Neuronal stem cell (in vitro differentiated cells): ENCODE data around the gene NLGN1.

ENCODE experiments used
- DNase-seq: peaks from one replicate; pipeline ENCODE4 v3.0.0-alpha.2; 2013; ENCODE audit warnings: low spot score
- H2AFZ ChIP-seq: one replicate; pipeline ENCODE4 v1.6.1; 2013; ENCODE audit warnings: mild to moderate bottlenecking, low read length, inconsistent platforms
- H2AK5ac ChIP-seq: 2 replicates; pipeline ENCODE4 v1.6.1; 2013; ENCODE audit warnings: low read depth, mild to moderate bottlenecking, inconsistent platforms, low read length, moderate library complexity, mixed read lengths
- H2BK120ac ChIP-seq: 2 replicates; pipeline ENCODE4 v1.6.1; 2013; ENCODE audit warnings: low read depth, mild to moderate bottlenecking, inconsistent platforms, low read length, moderate library complexity, mixed read lengths
- H2BK12ac ChIP-seq: one replicate; pipeline ENCODE4 v1.6.1; 2013; ENCODE audit warnings: low read length, inconsistent platforms
- H2BK15ac ChIP-seq: 2 replicates; pipeline ENCODE4 v1.6.1; 2013; ENCODE audit warnings: mild to moderate bottlenecking, low read length, inconsistent platforms, mixed read lengths
- H2BK5ac ChIP-seq: one replicate; pipeline ENCODE4 v1.6.1; 2013; ENCODE audit warnings: inconsistent platforms, mild to moderate bottlenecking, low read length, moderate library complexity
- H3K14ac ChIP-seq: one replicate; pipeline ENCODE4 v1.6.1; 2013; ENCODE audit warnings: low read length, inconsistent platforms
- H3K18ac ChIP-seq: 2 replicates; pipeline ENCODE4 v1.6.1; 2013; ENCODE audit warnings: low read length, inconsistent platforms
- H3K23ac ChIP-seq: 2 replicates; pipeline ENCODE4 v1.6.1; 2013; ENCODE audit warnings: low read depth, mild to moderate bottlenecking, mixed read lengths, low read length, inconsistent platforms; ENCODE audit not compliant: poor library complexity
- H3K27ac ChIP-seq: replicated peaks from 3 replicates; pipeline ENCODE4 v1.5.1; 2013; ENCODE audit warnings: low read length, inconsistent platforms
- H3K27me3 ChIP-seq, 3 experiments: 2 replicates each; pipeline ENCODE4 v1.6.1; 2013; ENCODE audit warnings: low read length in 3 of 3, mild to moderate bottlenecking in 2 of 3, inconsistent platforms in 1 of 3, low read depth in 1 of 3, mixed read lengths in 1 of 3, moderate library complexity in 1 of 3; ENCODE audit not compliant: control insufficient read depth in 3 of 3, insufficient read depth in 3 of 3
- H3K36me3 ChIP-seq, 2 donors: replicated peaks in 1 of 2; 2 replicates each; pipeline ENCODE4 v1.6.1; 2013; ENCODE audit warnings: low read length in 2 of 2; ENCODE audit not compliant: control insufficient read depth in 2 of 2, insufficient read depth in 2 of 2
- H3K4ac ChIP-seq: 2 replicates; pipeline ENCODE4 v1.6.1; 2013; ENCODE audit warnings: inconsistent platforms, mild to moderate bottlenecking, low read length, moderate library complexity
- H3K4me1 ChIP-seq, 2 donors: 1 replicate in 1 of 2; 2 replicates in 1 of 2; pipeline ENCODE4 v1.6.1; 2013; ENCODE audit warnings: low read length in 2 of 2, low read depth in 1 of 2; ENCODE audit not compliant: control insufficient read depth in 2 of 2, insufficient read depth in 1 of 2
- H3K4me2 ChIP-seq: one replicate; pipeline ENCODE4 v1.6.1; 2013; ENCODE audit warnings: mild to moderate bottlenecking, low read length, inconsistent platforms; ENCODE audit not compliant: insufficient read depth, poor library complexity, severe bottlenecking
- H3K4me3 ChIP-seq, 2 donors: 2 replicates each; pipeline ENCODE4 v1.5.1; 2013; ENCODE audit warnings: low read length in 2 of 2, mild to moderate bottlenecking in 2 of 2, inconsistent platforms in 1 of 2, moderate library complexity in 1 of 2
- H3K79me1 ChIP-seq: one replicate; pipeline ENCODE4 v1.6.1; 2013; ENCODE audit warnings: low read depth, mild to moderate bottlenecking, inconsistent platforms, low read length, moderate library complexity
- H3K9ac ChIP-seq: one replicate; pipeline ENCODE4 v1.6.1; 2013; ENCODE audit warnings: mild to moderate bottlenecking, low read depth, low read length, inconsistent platforms; ENCODE audit not compliant: poor library complexity
- H3K9me3 ChIP-seq, 2 donors: replicated peaks in 1 of 2; 2 replicates each; pipeline versions ENCODE3 to v1.6.1; 2013; ENCODE audit warnings: low read length in 2 of 2, mild to moderate bottlenecking in 2 of 2, inconsistent platforms in 1 of 2, low read depth in 1 of 2, mixed read lengths in 1 of 2, moderate library complexity in 1 of 2; ENCODE audit not compliant: control insufficient read depth in 2 of 2, insufficient read depth in 1 of 2
- H4K8ac ChIP-seq: one replicate; pipeline ENCODE4 v1.6.1; 2013; ENCODE audit warnings: low read depth, mild to moderate bottlenecking, inconsistent platforms, low read length, moderate library complexity
- H4K91ac ChIP-seq: one replicate; pipeline ENCODE4 v1.6.1; 2013; ENCODE audit warnings: low read length, low read depth, mild to moderate bottlenecking, inconsistent platforms; ENCODE audit not compliant: poor library complexity
- WGBS, 2 donors: extraction: QIAGEN DNeasy Blood & Tissue Kit; methylation state at CpG; one replicate each; pipeline ENCODE4 v1.1.7; 2013; ENCODE audit warnings: missing lambda C conversion rate in 2 of 2, mixed read lengths in 1 of 2; ENCODE audit not compliant: insufficient read length in 2 of 2, insufficient replicate concordance in 1 of 2; ENCODE audit errors: extremely low coverage in 2 of 2; 5-methylcytosine and 5-hydroxymethylcytosine counted together

NLGN1 gene

DNA sequence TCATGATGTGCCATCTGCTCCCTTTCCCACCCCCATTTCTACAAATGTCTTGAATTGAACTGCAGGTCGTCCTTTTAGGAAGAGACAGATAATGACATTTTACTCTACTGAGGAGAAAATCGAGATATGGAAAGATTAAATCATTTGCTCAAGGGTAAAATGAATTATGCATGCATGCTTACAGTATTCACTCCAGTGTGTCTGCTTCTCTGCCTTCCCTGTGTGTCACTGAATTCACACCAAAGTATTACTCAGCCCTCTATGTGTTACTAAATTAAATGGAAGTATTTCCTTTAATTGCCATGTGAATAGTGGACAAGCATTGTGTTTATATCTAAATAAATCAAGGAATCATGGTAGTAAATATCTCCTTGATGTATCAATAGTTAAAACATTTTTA is 449.0 kb downstream of the NLGN1 start:
- Histone ChIP-seq H2BK120ac (no peak overlapping the region), H2BK12ac (no peak overlapping the region), H3K9ac (no peak overlapping the region), H3K79me1 (no peaks in the 10 kb centered on the region), H3K27ac (no peak overlapping the region), H2BK15ac (no peak overlapping the region), H2AFZ (no peak overlapping the region), H3K18ac (no peak overlapping the region), H3K23ac (no peak overlapping the region), H2AK5ac (no peak overlapping the region), H3K4me1 (peaks cover 0 to 2% of the 10 kb centered on the region in 2 donors), H3K36me3 (no peaks in the 10 kb centered on the region), H3K4me2 (no peak overlapping the region), H3K9me3 (peaks cover 0 to 5% of the 10 kb centered on the region in 2 donors), H4K8ac (no peak overlapping the region), H3K4me3 (no peak overlapping the region), H3K27me3 (no peaks in the 10 kb centered on the region), H2BK5ac (no peak overlapping the region), H3K4ac (no peak overlapping the region), H3K14ac (no peak overlapping the region), H4K91ac (no peak overlapping the region)
- DNase-seq, result no peak
- WGBS, 2 donors, result no CpG with 5 or more reads among the region's 2 CpGs

DNA sequence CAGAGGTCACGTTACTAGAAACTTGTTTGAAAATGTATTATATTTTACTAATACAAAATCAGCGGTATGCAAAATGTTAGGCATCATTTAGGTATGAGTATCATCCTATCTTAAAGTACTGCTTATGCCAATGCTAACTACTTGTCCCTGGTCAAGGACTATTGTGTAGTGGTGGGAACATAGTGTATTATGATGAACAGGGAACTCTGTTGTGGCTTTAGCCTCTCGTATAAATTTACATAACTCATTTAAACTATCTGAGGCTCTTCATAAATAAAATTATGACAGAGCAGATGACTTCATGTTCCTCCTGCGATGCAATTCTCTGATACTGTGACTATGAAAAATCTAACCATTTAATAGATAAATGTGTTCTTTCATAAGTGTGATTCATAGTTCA is 451.9 kb downstream of the NLGN1 start:
- no CpG with 5 or more reads among the region's 4 CpGs for WGBS, 2 donors
- no peaks in the 10 kb centered on the region for H3K9me3 ChIP-seq

DNA sequence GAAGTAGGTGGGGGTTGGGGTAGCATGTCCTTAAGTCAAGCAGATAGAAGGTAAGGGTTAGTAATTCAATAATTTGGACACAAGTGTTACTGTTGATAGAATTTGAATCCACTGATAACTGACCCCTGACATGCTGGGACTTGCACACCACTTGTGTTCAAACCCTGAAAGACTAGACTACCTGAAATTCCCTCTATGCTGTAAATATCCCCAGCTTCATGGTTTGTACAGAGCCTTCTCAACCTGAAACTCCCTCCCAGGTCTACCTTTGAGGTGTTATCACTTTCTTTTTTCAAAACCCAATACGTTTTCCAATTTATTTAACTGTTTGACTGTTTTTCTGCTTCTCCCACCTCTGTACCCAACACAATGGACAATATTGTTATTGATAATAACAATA is 459.6 kb downstream of the NLGN1 start:
- no peak for DNase-seq
- H3K36me3 ChIP-seq, result no peaks in the 10 kb centered on the region

More for the DNA sequence above, 451.9 kb downstream of the NLGN1 start:
- Histone ChIP-seq H3K4me3 (no peak overlapping the region), H3K18ac (no peak overlapping the region), H3K4ac (no peak overlapping the region), H3K4me1 (no peaks in the 10 kb centered on the region), H2AFZ (no peak overlapping the region), H3K9ac (no peak overlapping the region), H3K14ac (no peak overlapping the region), H3K4me2 (no peak overlapping the region), H2BK12ac (no peak overlapping the region), H2BK120ac (no peak overlapping the region), H2BK15ac (no peak overlapping the region), H2AK5ac (no peak overlapping the region), H4K91ac (no peak overlapping the region), H4K8ac (no peak overlapping the region), H3K27ac (no peak overlapping the region), H3K23ac (no peak overlapping the region), H3K36me3 (no peaks in the 10 kb centered on the region), H2BK5ac (no peak overlapping the region), H3K79me1 (no peaks in the 10 kb centered on the region), H3K27me3 (no peaks in the 10 kb centered on the region)
- no peak for DNase-seq

DNA sequence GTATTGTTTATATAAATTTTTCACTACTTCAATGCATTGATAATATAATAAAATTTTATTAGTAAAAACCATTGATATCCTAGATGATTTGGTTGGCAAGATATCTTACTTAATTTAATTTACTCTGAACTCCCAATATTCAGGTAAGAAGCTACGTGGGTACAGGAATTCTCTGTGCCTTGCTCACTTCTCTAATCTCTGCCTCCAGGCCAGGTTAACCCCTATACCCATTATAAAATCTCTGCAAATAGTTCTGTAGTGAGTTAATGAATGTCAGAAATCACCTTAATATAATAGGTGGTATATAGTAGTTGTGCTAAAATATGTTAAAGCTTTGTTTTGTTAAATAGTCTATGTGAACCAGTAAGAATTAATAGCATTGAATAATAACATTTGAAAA is 465.2 kb downstream of the NLGN1 start:
- H4K91ac ChIP-seq, result no peak overlapping the region

More for the DNA sequence above, 459.6 kb downstream of the NLGN1 start:
- Histone ChIP-seq H3K4me2 (no peak overlapping the region), H3K79me1 (no peaks in the 10 kb centered on the region), H3K27ac (no peak overlapping the region), H3K4me1 (no peaks in the 10 kb centered on the region), H3K4me3 (no peak overlapping the region), H2BK15ac (no peak overlapping the region), H2AK5ac (no peak overlapping the region), H4K8ac (no peak overlapping the region), H2BK5ac (no peak overlapping the region), H3K23ac (no peak overlapping the region), H3K27me3 (no peaks in the 10 kb centered on the region), H3K18ac (no peak overlapping the region), H3K4ac (no peak overlapping the region), H2BK120ac (no peak overlapping the region), H4K91ac (no peak overlapping the region), H3K14ac (no peak overlapping the region), H2AFZ (no peak overlapping the region), H2BK12ac (no peak overlapping the region), H3K9me3 (no peaks in the 10 kb centered on the region), H3K9ac (no peak overlapping the region)
- WGBS, 2 donors, result no CpG with 5 or more reads among the region's 1 CpG

More for the DNA sequence above, 465.2 kb downstream of the NLGN1 start:
- no peak overlapping the region for H2BK5ac ChIP-seq
- H3K27ac ChIP-seq, result no peak overlapping the region
- no peak overlapping the region for H4K8ac ChIP-seq
- H3K4me3 ChIP-seq, result no peak overlapping the region
- no peak overlapping the region for H3K18ac ChIP-seq
- H3K4me2 ChIP-seq, result no peak overlapping the region
- no CpG with 5 or more reads among the region's 1 CpG for WGBS, 2 donors
- H2AFZ ChIP-seq, result no peak overlapping the region
- no peak overlapping the region for H2BK120ac ChIP-seq
- H3K14ac ChIP-seq, result no peak overlapping the region
- H3K4ac ChIP-seq, result no peak overlapping the region
- no peak overlapping the region for H2BK15ac ChIP-seq
- no peak overlapping the region for H2BK12ac ChIP-seq
- no peak for DNase-seq
- H2AK5ac ChIP-seq, result no peak overlapping the region
- no peaks in the 10 kb centered on the region for H3K9me3 ChIP-seq
- no peaks in the 10 kb centered on the region for H3K27me3 ChIP-seq
- no peaks in the 10 kb centered on the region for H3K36me3 ChIP-seq
- H3K4me1 ChIP-seq, result peaks cover 0 to 2% of the 10 kb centered on the region in 2 donors
- no peaks in the 10 kb centered on the region for H3K79me1 ChIP-seq
- H3K9ac ChIP-seq, result no peak overlapping the region
- H3K23ac ChIP-seq, result no peak overlapping the region
